ENCODE results near the gene TOM1L2.

TOM1L2 gene

GRCh38 chr17:17848311-17849082 lies 123.7 kb downstream of the TOM1L2 start:
- H3K4me3 ChIP-seq (ENCODE audit: low read depth, low read length) = no peak overlapping the region
- no peak for TF ChIP-seq CTCF (IDR thresholded peaks at IDR 0.05; ENCODE audit: control insufficient read depth, extremely low read depth, insufficient read depth)
- DNase-seq (ENCODE audit: low read depth) = no peak

- DNase-seq (ENCODE audit: low read depth) = no peak
- no peak for TF ChIP-seq CTCF (IDR thresholded peaks at IDR 0.05; ENCODE audit: control insufficient read depth, extremely low read depth, insufficient read depth)
- no peak overlapping the region for H3K4me3 ChIP-seq (ENCODE audit: low read depth, low read length)
These were observed 124.5 kb downstream of the TOM1L2 start for GRCh38 chr17:17847726-17848125.

- no peak overlapping the region for H3K4me3 ChIP-seq (ENCODE audit: low read depth, low read length)
- no peak for TF ChIP-seq CTCF (IDR thresholded peaks at IDR 0.05; ENCODE audit: control insufficient read depth, extremely low read depth, insufficient read depth)
- DNase-seq (ENCODE audit: low read depth) = no peak
These were observed 125.0 kb downstream of the TOM1L2 start for GRCh38 chr17:17847118-17847689.

- DNase-seq (ENCODE audit: low read depth) = no peak
- H3K4me3 ChIP-seq (ENCODE audit: low read depth, low read length) = no peak overlapping the region
- no peak for TF ChIP-seq CTCF (IDR thresholded peaks at IDR 0.05; ENCODE audit: control insufficient read depth, extremely low read depth, insufficient read depth)
These were observed 125.6 kb downstream of the TOM1L2 start for GRCh38 chr17:17846645-17847044.

GRCh38 chr17:17846003-17846402 lies 126.2 kb downstream of the TOM1L2 start:
- no peak for DNase-seq (ENCODE audit: low read depth)
- no peak for TF ChIP-seq CTCF (IDR thresholded peaks at IDR 0.05; ENCODE audit: control insufficient read depth, extremely low read depth, insufficient read depth)
- no peak overlapping the region for H3K4me3 ChIP-seq (ENCODE audit: low read depth, low read length)

GRCh38 chr17:17845046-17845775 lies 127.0 kb downstream of the TOM1L2 start:
- H3K4me3 ChIP-seq (ENCODE audit: low read depth, low read length) = no peak overlapping the region
- TF ChIP-seq CTCF (IDR thresholded peaks at IDR 0.05; ENCODE audit: control insufficient read depth, extremely low read depth, insufficient read depth) = no peak
- no peak for DNase-seq (ENCODE audit: low read depth)

Measured in LNCaP clone FGC (cell line).